ENCODE data around the gene FAM131A.
A peak's percentile ranks its signal among the peaks of the same experiment; 100 is the strongest.

Gene FAM131A

DNA sequence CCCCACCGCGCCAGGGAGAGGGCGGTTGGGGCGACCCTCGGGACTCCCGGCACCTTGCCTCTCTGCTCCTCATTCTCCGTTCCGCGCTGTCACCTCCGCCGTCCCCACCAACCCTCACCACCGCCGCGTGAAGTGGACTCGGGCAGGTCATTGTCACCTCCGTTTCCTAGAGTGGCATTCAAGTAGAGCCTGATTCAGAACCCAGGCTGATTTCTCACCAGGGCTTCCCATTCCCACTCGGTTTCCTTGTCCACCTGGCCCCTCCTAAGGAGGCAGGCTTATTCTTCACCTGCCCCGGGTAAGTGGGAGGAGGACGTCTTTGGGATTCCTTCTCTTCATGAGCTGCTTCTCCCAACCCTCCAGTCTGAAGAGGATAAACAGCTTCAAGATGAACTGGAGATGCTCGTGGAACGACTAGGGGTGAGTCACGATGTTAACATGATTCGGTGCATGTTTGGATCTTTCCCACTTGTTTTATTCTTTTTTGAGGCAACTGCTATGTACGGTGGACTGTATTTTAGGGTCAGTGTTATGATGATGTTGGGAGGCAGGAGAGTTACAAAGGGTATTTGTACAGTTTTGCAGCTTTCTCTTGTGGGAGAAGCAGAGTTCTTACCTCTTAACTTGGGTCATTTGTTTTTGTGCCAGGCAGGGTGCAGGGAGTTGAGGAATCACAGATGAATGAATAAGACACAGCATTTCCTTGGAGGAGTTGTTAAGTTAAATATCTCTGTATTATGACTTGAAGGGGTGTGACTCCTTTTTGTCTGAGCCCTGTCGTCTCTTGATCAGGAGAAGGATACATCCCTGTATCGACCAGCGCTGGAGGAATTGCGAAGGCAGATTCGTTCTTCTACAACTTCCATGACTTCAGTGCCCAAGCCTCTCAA is 37.7 kb upstream of the FAM131A start (continued):
- TF ChIP-seq, protein P1, sequence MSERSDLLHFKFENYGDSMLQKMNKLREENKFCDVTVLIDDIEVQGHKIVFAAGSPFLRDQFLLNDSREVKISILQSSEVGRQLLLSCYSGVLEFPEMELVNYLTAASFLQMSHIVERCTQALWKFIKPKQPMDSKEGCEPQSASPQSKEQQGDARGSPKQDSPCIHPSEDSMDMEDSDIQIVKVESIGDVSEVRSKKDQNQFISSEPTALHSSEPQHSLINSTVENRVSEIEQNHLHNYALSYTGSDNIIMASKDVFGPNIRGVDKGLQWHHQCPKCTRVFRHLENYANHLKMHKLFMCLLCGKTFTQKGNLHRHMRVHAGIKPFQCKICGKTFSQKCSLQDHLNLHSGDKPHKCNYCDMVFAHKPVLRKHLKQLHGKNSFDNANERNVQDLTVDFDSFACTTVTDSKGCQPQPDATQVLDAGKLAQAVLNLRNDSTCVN (tag by site-specific recombination; optimal IDR thresholded peaks at IDR 0.05) = peak; percentile 57
- TF ChIP-seq ZNF2 (tag by site-specific recombination; IDR thresholded peaks at IDR 0.05) (no peak), ZNF776 (tag by site-specific recombination; IDR thresholded peaks at IDR 0.05; ENCODE audit: borderline replicate concordance) (no peak), ZNF707 (tag by site-specific recombination; IDR thresholded peaks at IDR 0.05) (no peak), ZSCAN30 (tag by site-specific recombination; IDR thresholded peaks at IDR 0.05) (no peak), ZBTB8A (tag by site-specific recombination; IDR thresholded peaks at IDR 0.05) (no peak), RBAK (tag by site-specific recombination; IDR thresholded peaks at IDR 0.05) (no peak), ZNF510 (tag by site-specific recombination; IDR thresholded peaks at IDR 0.05; ENCODE audit: insufficient replicate concordance) (no peak), ZNF146 (tag by site-specific recombination; IDR thresholded peaks at IDR 0.05) (no peak)

DNA sequence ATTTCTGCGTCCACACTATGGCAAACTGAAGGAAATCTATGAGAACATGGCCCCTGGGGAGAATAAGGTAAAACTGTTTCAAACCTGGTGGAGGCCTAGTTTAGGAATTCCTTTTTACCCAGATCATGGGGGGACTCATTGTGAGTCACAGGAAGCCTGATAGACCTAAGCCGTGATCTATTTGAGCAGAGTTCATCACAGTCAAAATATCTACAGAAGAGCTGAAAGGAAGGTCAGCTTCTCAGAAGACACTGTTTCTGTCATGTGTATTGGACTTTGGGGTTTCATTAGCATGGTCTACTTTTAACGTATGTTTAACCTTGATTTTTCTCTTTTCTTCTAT is 37.1 kb upstream of the FAM131A start:
- Histone ChIP-seq H3K27ac (ENCODE audit: extremely low read depth, low read depth, low read length) (no peak overlapping the region), H3K4me1 (ENCODE audit: control insufficient read depth, insufficient read depth, low read length) (no peaks in the 10 kb centered on the region), H3K9me3 (ENCODE audit: control insufficient read depth, insufficient read depth, low read depth, low read length) (no peaks in the 10 kb centered on the region), H3K4me3 (ENCODE audit: low read depth, low read length) (peak overlapping the region; percentile 98), H3K36me3 (ENCODE audit: control insufficient read depth in 2 of 2, insufficient read depth in 1 of 2, low read length in 2 of 2) (peaks cover 15 to 58% of the 10 kb centered on the region in 2 experiments; a peak in 2 of 3 replicates)
- ChIA-PET CTCF (interaction anchor here (1.0 to 1.2 kb wide), 2 partner anchors 51 to 73 kb away, joined by 3 to 4 read pairs; partner anchors contain the start of gene EEF1AKMT4), POLR2A (no interaction called here)
- no peak for TF ChIP-seq SETDB1 (IDR thresholded peaks at IDR 0.05; ENCODE audit: insufficient read length, low read length)
- TF ChIP-seq ZNF292 (tag by site-specific recombination; IDR thresholded peaks at IDR 0.05; ENCODE audit: borderline replicate concordance, low read depth) = no peak
- no peak for TF ChIP-seq ZNF169 (tag by site-specific recombination; IDR thresholded peaks at IDR 0.05)
- TF ChIP-seq, protein P2, sequence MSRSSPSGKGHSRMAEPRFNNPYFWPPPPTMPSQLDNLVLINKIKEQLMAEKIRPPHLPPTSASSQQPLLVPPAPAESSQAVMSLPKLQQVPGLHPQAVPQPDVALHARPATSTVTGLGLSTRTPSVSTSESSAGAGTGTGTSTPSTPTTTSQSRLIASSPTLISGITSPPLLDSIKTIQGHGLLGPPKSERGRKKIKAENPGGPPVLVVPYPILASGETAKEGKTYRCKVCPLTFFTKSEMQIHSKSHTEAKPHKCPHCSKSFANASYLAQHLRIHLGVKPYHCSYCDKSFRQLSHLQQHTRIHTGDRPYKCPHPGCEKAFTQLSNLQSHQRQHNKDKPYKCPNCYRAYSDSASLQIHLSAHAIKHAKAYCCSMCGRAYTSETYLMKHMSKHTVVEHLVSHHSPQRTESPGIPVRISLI (tag by site-specific recombination; IDR thresholded peaks at IDR 0.05) = no peak
- TF ChIP-seq ZNF785 (tag by site-specific recombination; IDR thresholded peaks at IDR 0.05) = no peak
- TF ChIP-seq ZNF404 (tag by site-specific recombination; IDR thresholded peaks at IDR 0.05) = no peak
- no peak for TF ChIP-seq ZNF473 (tag by site-specific recombination; IDR thresholded peaks at IDR 0.05)
- TF ChIP-seq, protein P3, sequence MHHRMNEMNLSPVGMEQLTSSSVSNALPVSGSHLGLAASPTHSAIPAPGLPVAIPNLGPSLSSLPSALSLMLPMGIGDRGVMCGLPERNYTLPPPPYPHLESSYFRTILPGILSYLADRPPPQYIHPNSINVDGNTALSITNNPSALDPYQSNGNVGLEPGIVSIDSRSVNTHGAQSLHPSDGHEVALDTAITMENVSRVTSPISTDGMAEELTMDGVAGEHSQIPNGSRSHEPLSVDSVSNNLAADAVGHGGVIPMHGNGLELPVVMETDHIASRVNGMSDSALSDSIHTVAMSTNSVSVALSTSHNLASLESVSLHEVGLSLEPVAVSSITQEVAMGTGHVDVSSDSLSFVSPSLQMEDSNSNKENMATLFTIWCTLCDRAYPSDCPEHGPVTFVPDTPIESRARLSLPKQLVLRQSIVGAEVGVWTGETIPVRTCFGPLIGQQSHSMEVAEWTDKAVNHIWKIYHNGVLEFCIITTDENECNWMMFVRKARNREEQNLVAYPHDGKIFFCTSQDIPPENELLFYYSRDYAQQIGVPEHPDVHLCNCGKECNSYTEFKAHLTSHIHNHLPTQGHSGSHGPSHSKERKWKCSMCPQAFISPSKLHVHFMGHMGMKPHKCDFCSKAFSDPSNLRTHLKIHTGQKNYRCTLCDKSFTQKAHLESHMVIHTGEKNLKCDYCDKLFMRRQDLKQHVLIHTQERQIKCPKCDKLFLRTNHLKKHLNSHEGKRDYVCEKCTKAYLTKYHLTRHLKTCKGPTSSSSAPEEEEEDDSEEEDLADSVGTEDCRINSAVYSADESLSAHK (tag by site-specific recombination; IDR thresholded peaks at IDR 0.05) = no peak

DNA sequence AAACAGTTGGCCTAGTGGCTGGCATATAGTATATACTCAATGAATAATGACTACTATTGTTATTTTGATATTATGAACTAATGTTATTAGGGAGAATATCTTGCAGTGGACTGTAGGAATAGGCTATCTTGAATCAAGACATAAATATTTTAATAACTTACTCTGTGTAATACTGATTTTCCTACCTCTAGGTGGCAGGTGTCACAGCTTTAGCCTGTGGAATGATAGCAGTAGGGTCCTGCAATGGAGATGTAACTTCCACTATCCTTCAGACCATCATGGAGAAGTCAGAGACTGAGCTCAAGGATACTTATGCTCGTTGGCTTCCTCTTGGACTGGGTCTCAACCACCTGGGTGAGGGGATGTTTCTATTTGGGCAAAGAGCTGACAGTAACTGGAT is 31.8 kb upstream of the FAM131A start:
- Histone ChIP-seq H3K4me1 (ENCODE audit: control insufficient read depth, insufficient read depth, low read length) (no peaks in the 10 kb centered on the region), H3K27ac (ENCODE audit: extremely low read depth, low read depth, low read length) (no peak overlapping the region), H3K36me3 (ENCODE audit: control insufficient read depth in 2 of 2, insufficient read depth in 1 of 2, low read length in 2 of 2) (peaks cover 14 to 90% of the 10 kb centered on the region in 2 experiments), H3K9me3 (ENCODE audit: control insufficient read depth, insufficient read depth, low read depth, low read length) (no peaks in the 10 kb centered on the region), H3K4me3 (ENCODE audit: low read depth, low read length) (no peak overlapping the region)
- ChIA-PET POLR2A (interaction anchor here (0.7 kb wide), 1 partner anchor 71 kb away, joined by 4 read pairs; no protein-coding TSS in a partner anchor), CTCF (interaction anchor here (0.8 to 1.0 kb wide), 2 partner anchors 11 to 66 kb away, joined by 3 read pairs; no protein-coding TSS in a partner anchor)
- TF ChIP-seq ZNF157 (tag by site-specific recombination; IDR thresholded peaks at IDR 0.05) = no peak
- no peak for TF ChIP-seq ZBTB1 (tag by site-specific recombination; IDR thresholded peaks at IDR 0.05)
- no peak for TF ChIP-seq ZNF76 (tag by site-specific recombination; IDR thresholded peaks at IDR 0.05; ENCODE audit: borderline replicate concordance, low read depth)
- TF ChIP-seq RBAK (tag by site-specific recombination; IDR thresholded peaks at IDR 0.05) = no peak
- TF ChIP-seq ZEB2 (tag by site-specific recombination; IDR thresholded peaks at IDR 0.05) = no peak
- no peak for TF ChIP-seq ZNF596 (tag by site-specific recombination; IDR thresholded peaks at IDR 0.05)
- no peak for TF ChIP-seq ZNF335 (tag by site-specific recombination; conservative IDR thresholded peaks at IDR 0.05)
- TF ChIP-seq, protein P4, sequence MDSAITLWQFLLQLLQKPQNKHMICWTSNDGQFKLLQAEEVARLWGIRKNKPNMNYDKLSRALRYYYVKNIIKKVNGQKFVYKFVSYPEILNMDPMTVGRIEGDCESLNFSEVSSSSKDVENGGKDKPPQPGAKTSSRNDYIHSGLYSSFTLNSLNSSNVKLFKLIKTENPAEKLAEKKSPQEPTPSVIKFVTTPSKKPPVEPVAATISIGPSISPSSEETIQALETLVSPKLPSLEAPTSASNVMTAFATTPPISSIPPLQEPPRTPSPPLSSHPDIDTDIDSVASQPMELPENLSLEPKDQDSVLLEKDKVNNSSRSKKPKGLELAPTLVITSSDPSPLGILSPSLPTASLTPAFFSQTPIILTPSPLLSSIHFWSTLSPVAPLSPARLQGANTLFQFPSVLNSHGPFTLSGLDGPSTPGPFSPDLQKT (IDR thresholded peaks at IDR 0.05; ENCODE audit: borderline replicate concordance, low read depth, low read length) = no peak
